Measurements from ENCODE around the gene EN2. TPM values are rescaled to one million over a fixed set of nuclear protein-coding genes. Genes with fewer than 3 reads are reported as not detected.

Gene EN2
- polyA plus RNA-seq, 1 experiment = not detected

GRCh38 chr7:155426543-155427410, 31.2 kb upstream of the EN2 start:
- CTCF ChIA-PET = no interaction called here
- no peak for DNase-seq (ENCODE audit: low read depth, low spot score)
- Histone ChIP-seq H3K9me3 (ENCODE audit: control insufficient read depth, insufficient read depth, low read length) (no peaks in the 10 kb centered on the region), H3K27me3 (ENCODE audit: control insufficient read depth, insufficient read depth, low read length) (peaks cover 5% of the 10 kb centered on the region), H3K4me3 (ENCODE audit: low read depth, low read length) (no peak overlapping the region), H3K27ac (ENCODE audit: low read depth, low read length) (no peak overlapping the region)
- POLR2A ChIA-PET = no interaction called here
- TF ChIP-seq CTCF (IDR thresholded peaks at IDR 0.05; ENCODE audit: low read depth, low read length) = no peak

GRCh38 chr7:155427411-155428038, 30.4 kb upstream of the EN2 start:
- CTCF ChIA-PET = no interaction called here
- H3K27ac ChIP-seq (ENCODE audit: low read depth, low read length) = no peak overlapping the region
- H3K27me3 ChIP-seq (ENCODE audit: control insufficient read depth, insufficient read depth, low read length) = peaks cover 5% of the 10 kb centered on the region
- H3K9me3 ChIP-seq (ENCODE audit: control insufficient read depth, insufficient read depth, low read length) = no peaks in the 10 kb centered on the region
- DNase-seq (ENCODE audit: low read depth, low spot score) = no peak
- no peak overlapping the region for H3K4me3 ChIP-seq (ENCODE audit: low read depth, low read length)
- TF ChIP-seq CTCF (IDR thresholded peaks at IDR 0.05; ENCODE audit: low read depth, low read length) = no peak
- POLR2A ChIA-PET = no interaction called here

GRCh38 chr7:155428171-155428834, 29.6 kb upstream of the EN2 start:
- no peak for DNase-seq (ENCODE audit: low read depth, low spot score)
- Histone ChIP-seq H3K27me3 (ENCODE audit: control insufficient read depth, insufficient read depth, low read length) (peaks cover 5% of the 10 kb centered on the region), H3K27ac (ENCODE audit: low read depth, low read length) (no peak overlapping the region), H3K4me3 (ENCODE audit: low read depth, low read length) (no peak overlapping the region), H3K9me3 (ENCODE audit: control insufficient read depth, insufficient read depth, low read length) (no peaks in the 10 kb centered on the region)
- CTCF ChIA-PET = no interaction called here
- POLR2A ChIA-PET = no interaction called here
- no peak for TF ChIP-seq CTCF (IDR thresholded peaks at IDR 0.05; ENCODE audit: low read depth, low read length)

GRCh38 chr7:155429651-155430050, 28.3 kb upstream of the EN2 start:
- ChIA-PET CTCF (no interaction called here), POLR2A (no interaction called here)
- DNase-seq (ENCODE audit: low read depth, low spot score) = no peak
- Histone ChIP-seq H3K4me3 (ENCODE audit: low read depth, low read length) (no peak overlapping the region), H3K9me3 (ENCODE audit: control insufficient read depth, insufficient read depth, low read length) (no peaks in the 10 kb centered on the region), H3K27ac (ENCODE audit: low read depth, low read length) (no peak overlapping the region), H3K27me3 (ENCODE audit: control insufficient read depth, insufficient read depth, low read length) (peaks cover 5% of the 10 kb centered on the region)
- TF ChIP-seq CTCF (IDR thresholded peaks at IDR 0.05; ENCODE audit: low read depth, low read length) = no peak

GRCh38 chr7:155430606-155431005, 27.3 kb upstream of the EN2 start:
- H3K4me3 ChIP-seq (ENCODE audit: low read depth, low read length) = no peak overlapping the region
- peaks cover 5% of the 10 kb centered on the region for H3K27me3 ChIP-seq (ENCODE audit: control insufficient read depth, insufficient read depth, low read length)
- POLR2A ChIA-PET = no interaction called here
- TF ChIP-seq CTCF (IDR thresholded peaks at IDR 0.05; ENCODE audit: low read depth, low read length) = no peak
- CTCF ChIA-PET = no interaction called here
- DNase-seq (ENCODE audit: low read depth, low spot score) = no peak
- H3K27ac ChIP-seq (ENCODE audit: low read depth, low read length) = no peak overlapping the region
- H3K9me3 ChIP-seq (ENCODE audit: control insufficient read depth, insufficient read depth, low read length) = no peaks in the 10 kb centered on the region

Measured in AG04450 (cell line).